Caki2 (cell line): Measurements from ENCODE around the gene MLPH. TPM values are rescaled to one million over a fixed set of nuclear protein-coding genes. Genes with fewer than 3 reads are reported as not detected.
A peak's percentile ranks its signal among the peaks of the same experiment; 100 is the strongest.

Experiments
- DNase-seq: peaks from one replicate; pipeline ENCODE4 v3.0.0-alpha.2; 2015; ENCODE audit warnings: low read depth
- in situ Hi-C: cut with HindIII; loops from 2 replicates; pipeline ENCODE4 v1.10.0; 2016; ENCODE audit warnings: low sequenced_read_pairs, low pct_unique_long_range_greater_than_20kb, mixed read lengths
- total RNA-seq: library from RNA; depleted of rRNA; stranded (reverse); fragments of >200 nt; shearing (Covaris generic); gene quantifications from 2 replicates; pipeline ENCODE4 v1.2.3, GENCODE V29; 2014; ENCODE audit warnings: low replicate concordance

The MLPH gene
- total RNA-seq, 1 experiment from 2014 or later, result 33.8 TPM

- peak; percentile 29 for DNase-seq
- in situ Hi-C loops, result no loop called here
These were observed 3.1 kb downstream of the MLPH start for GRCh38 chr2:237490009-237490711.

GRCh38 chr2:237490795-237491194, 3.7 kb downstream of the MLPH start:
- DNase-seq, result no peak
- in situ Hi-C loops, result no loop called here

GRCh38 chr2:237491515-237492118, 4.6 kb downstream of the MLPH start:
- in situ Hi-C loops, result no loop called here
- no peak for DNase-seq

- in situ Hi-C loops, result no loop called here
These were observed 5.3 kb downstream of the MLPH start for GRCh38 chr2:237492137-237492890.

GRCh38 chr2:237494066-237494465, 7.0 kb downstream of the MLPH start:
- no peak for DNase-seq
- in situ Hi-C loops, result no loop called here

More at GRCh38 chr2:237492137-237492890, 5.3 kb downstream of the MLPH start:
- no peak for DNase-seq

- in situ Hi-C loops, result no loop called here
- DNase-seq, result no peak
These were observed 8.6 kb downstream of the MLPH start for GRCh38 chr2:237495521-237496117.

- DNase-seq, result no peak
- in situ Hi-C loops, result no loop called here
These were observed 9.4 kb downstream of the MLPH start for GRCh38 chr2:237496428-237496827.

- in situ Hi-C loops, result no loop called here
- no peak for DNase-seq
These were observed 10.2 kb downstream of the MLPH start for GRCh38 chr2:237497009-237497837.

GRCh38 chr2:237497838-237498186, 10.8 kb downstream of the MLPH start:
- in situ Hi-C loops, result no loop called here
- DNase-seq, result no peak

GRCh38 chr2:237498341-237498740, 11.3 kb downstream of the MLPH start:
- in situ Hi-C loops, result no loop called here
- no peak for DNase-seq

GRCh38 chr2:237500681-237501424, 13.8 kb downstream of the MLPH start:
- peak; percentile 84 for DNase-seq
- in situ Hi-C loops, result no loop called here

GRCh38 chr2:237501892-237502513, 15.0 kb downstream of the MLPH start:
- DNase-seq, result no peak
- in situ Hi-C loops, result no loop called here

- DNase-seq, result no peak
- in situ Hi-C loops, result no loop called here
These were observed 16.1 kb downstream of the MLPH start for GRCh38 chr2:237503201-237503600.

- in situ Hi-C loops, result no loop called here
- DNase-seq, result no peak
These were observed 18.3 kb downstream of the MLPH start for GRCh38 chr2:237505188-237505939.

GRCh38 chr2:237507512-237507911, 20.5 kb downstream of the MLPH start:
- in situ Hi-C loops, result no loop called here
- DNase-seq, result no peak

- no peak for DNase-seq
- in situ Hi-C loops, result no loop called here
These were observed 21.3 kb downstream of the MLPH start for GRCh38 chr2:237508361-237508760.

- in situ Hi-C loops, result no loop called here
- no peak for DNase-seq
These were observed 22.1 kb downstream of the MLPH start for GRCh38 chr2:237509151-237509550.
